ENCODE measurements around the gene UNC13D.

GRCh38 chr17:75853433-75853832 lies 9.2 kb upstream of the UNC13D start:
- no peak for TF ChIP-seq CTCF (IDR thresholded peaks at IDR 0.05; ENCODE audit: insufficient read depth, low read length, poor library complexity, severe bottlenecking)
- TF ChIP-seq EZH2phosphoT487 (conservative IDR thresholded peaks at IDR 0.05; ENCODE audit: low read length), result no peak
